ENCODE measurements around the gene CLEC16A. TPM values are rescaled to one million over a fixed set of nuclear protein-coding genes. Genes with fewer than 3 reads are reported as not detected.

Gene CLEC16A
- polyA plus RNA-seq, 3 donors = 3.4 to 12.0 (median 5.8) TPM

DNA sequence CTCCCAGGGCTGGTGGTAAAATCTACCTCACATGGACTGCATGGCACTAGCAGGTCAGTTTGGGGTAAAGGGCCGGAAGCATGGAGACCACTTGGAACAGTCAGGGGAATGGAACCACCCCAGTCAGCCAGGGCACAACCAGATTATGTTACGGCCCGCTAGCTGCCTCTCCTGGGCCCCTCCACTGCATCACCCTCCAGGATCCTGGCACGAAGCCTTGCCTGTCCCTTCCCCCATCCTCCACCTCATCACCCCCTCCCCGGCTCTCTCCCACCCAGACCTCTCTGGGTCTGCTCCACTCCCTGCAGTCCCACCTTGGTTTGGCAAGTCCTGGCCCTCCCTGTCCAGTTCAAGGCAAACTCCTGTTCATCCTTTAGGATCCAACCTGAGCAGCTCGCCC, 91.7 kb downstream of the CLEC16A start:
- Mint-ChIP-seq H3K36me3 (peaks cover 91 to 95% of the 10 kb centered on the region in 2 donors), H3K4me1 (peaks cover 12% of the 10 kb centered on the region), H3K27ac (no peak overlapping the region), H3K9me3 (no peaks in the 10 kb centered on the region), H3K27me3 (ENCODE audit: low read depth in 3 of 3) (peaks cover 0 to 3% (median 0%) of the 10 kb centered on the region in 3 donors), H3K4me3 (no peak overlapping the region)
- 98% methylated on average over 5 of the region's 6 CpGs for WGBS (ENCODE audit: insufficient coverage)
- Histone ChIP-seq H3K27ac (ENCODE audit: low read depth in 1 of 2, low read length in 2 of 2) (no peak overlapping the region), H3K4me3 (replicated peaks in 1 of 3; ENCODE audit: low read depth in 2 of 3, low read length in 3 of 3) (no peak overlapping the region), H3K36me3 (replicated peaks in 1 of 2; ENCODE audit: control insufficient read depth in 1 of 2, insufficient read depth in 2 of 2, low read length in 2 of 2) (peaks cover 50 to 98% of the 10 kb centered on the region in 2 donors), H3K79me2 (ENCODE audit: insufficient read depth, low read length) (no peaks in the 10 kb centered on the region), H3K4me1 (ENCODE audit: control insufficient read depth in 1 of 2, insufficient read depth in 2 of 2, low read length in 2 of 2) (peaks cover 0 to 9% of the 10 kb centered on the region in 2 donors), H2AFZ (ENCODE audit: insufficient read depth, low read depth, low read length, poor library complexity, severe bottlenecking) (no peak overlapping the region), H3K27me3 (ENCODE audit: control insufficient read depth in 2 of 2, insufficient read depth in 2 of 2, low read length in 2 of 2) (no peaks in the 10 kb centered on the region), H4K20me1 (ENCODE audit: insufficient read depth, low read length) (peaks cover 8% of the 10 kb centered on the region), H3K9me3 (replicated peaks in 1 of 2; ENCODE audit: control insufficient read depth in 1 of 2, insufficient read depth in 1 of 2, low read length in 2 of 2) (no peaks in the 10 kb centered on the region), H3K4me2 (replicated peaks; ENCODE audit: extremely low read depth, low read length, poor library complexity, severe bottlenecking) (no peak overlapping the region), H3K9ac (ENCODE audit: insufficient read depth, low read length, poor library complexity, severe bottlenecking) (no peak overlapping the region)
- TF ChIP-seq, protein P1, sequence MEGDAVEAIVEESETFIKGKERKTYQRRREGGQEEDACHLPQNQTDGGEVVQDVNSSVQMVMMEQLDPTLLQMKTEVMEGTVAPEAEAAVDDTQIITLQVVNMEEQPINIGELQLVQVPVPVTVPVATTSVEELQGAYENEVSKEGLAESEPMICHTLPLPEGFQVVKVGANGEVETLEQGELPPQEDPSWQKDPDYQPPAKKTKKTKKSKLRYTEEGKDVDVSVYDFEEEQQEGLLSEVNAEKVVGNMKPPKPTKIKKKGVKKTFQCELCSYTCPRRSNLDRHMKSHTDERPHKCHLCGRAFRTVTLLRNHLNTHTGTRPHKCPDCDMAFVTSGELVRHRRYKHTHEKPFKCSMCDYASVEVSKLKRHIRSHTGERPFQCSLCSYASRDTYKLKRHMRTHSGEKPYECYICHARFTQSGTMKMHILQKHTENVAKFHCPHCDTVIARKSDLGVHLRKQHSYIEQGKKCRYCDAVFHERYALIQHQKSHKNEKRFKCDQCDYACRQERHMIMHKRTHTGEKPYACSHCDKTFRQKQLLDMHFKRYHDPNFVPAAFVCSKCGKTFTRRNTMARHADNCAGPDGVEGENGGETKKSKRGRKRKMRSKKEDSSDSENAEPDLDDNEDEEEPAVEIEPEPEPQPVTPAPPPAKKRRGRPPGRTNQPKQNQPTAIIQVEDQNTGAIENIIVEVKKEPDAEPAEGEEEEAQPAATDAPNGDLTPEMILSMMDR (IDR thresholded peaks at IDR 0.05) = no peak
- intact Hi-C loops (cut with micrococcal nuclease) = no loop called here
- DNase-seq = no peak

DNA sequence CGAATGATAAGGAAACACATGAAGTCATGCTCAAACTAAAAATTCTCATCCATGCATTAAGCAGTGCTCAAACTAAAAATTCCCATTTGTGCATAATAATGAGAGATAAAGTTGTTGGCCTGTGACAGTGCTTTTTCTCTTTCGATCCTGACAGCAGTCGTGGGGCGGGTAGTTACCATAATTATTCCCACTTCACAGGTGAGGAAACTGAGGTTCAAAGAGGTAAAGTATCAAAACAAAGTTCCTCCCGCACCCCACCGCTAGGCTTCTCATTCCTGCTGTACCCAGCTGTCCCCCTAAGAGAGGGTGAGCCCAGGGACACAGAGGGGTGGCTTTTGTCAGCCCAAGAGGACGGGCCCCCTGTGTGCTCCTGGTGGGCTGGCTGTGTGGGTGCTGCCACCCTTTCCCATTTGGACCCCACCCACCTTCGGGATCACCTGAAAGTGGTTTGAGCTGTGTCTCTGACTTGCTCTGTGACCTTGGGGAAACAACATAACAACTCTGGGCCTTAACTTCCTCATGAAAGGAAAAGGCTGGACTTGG, 92.6 kb downstream of the CLEC16A start:
- WGBS (ENCODE audit: insufficient coverage) = 100% methylated on average over 1 of the region's 8 CpGs
- intact Hi-C loops (cut with micrococcal nuclease) = no loop called here
- H3K9ac ChIP-seq (ENCODE audit: insufficient read depth, low read length, poor library complexity, severe bottlenecking) = no peak overlapping the region
- H3K4me1 Mint-ChIP-seq = peaks cover 12% of the 10 kb centered on the region
- no peak overlapping the region for H3K4me3 ChIP-seq (replicated peaks in 1 of 3; ENCODE audit: low read depth in 2 of 3, low read length in 3 of 3)
- no peaks in the 10 kb centered on the region for H3K9me3 Mint-ChIP-seq
- H3K4me1 ChIP-seq (ENCODE audit: control insufficient read depth in 1 of 2, insufficient read depth in 2 of 2, low read length in 2 of 2) = peaks cover 0 to 9% of the 10 kb centered on the region in 2 donors
- H3K9me3 ChIP-seq (replicated peaks in 1 of 2; ENCODE audit: control insufficient read depth in 1 of 2, insufficient read depth in 1 of 2, low read length in 2 of 2) = no peaks in the 10 kb centered on the region
- peaks cover 52 to 98% of the 10 kb centered on the region in 2 donors for H3K36me3 ChIP-seq (replicated peaks in 1 of 2; ENCODE audit: control insufficient read depth in 1 of 2, insufficient read depth in 2 of 2, low read length in 2 of 2)
- H3K79me2 ChIP-seq (ENCODE audit: insufficient read depth, low read length) = no peaks in the 10 kb centered on the region
- H3K27me3 ChIP-seq (ENCODE audit: control insufficient read depth in 2 of 2, insufficient read depth in 2 of 2, low read length in 2 of 2) = no peaks in the 10 kb centered on the region
- TF ChIP-seq, protein P1 (IDR thresholded peaks at IDR 0.05) = no peak
- no peak overlapping the region for H3K27ac Mint-ChIP-seq
- H3K27ac ChIP-seq (ENCODE audit: low read depth in 1 of 2, low read length in 2 of 2) = no peak overlapping the region
- H3K4me2 ChIP-seq (replicated peaks; ENCODE audit: extremely low read depth, low read length, poor library complexity, severe bottlenecking) = no peak overlapping the region
- peaks cover 91 to 95% of the 10 kb centered on the region in 2 donors for H3K36me3 Mint-ChIP-seq
- H3K27me3 Mint-ChIP-seq (ENCODE audit: low read depth in 3 of 3) = peaks cover 0 to 3% (median 0%) of the 10 kb centered on the region in 3 donors
- no peak overlapping the region for H3K4me3 Mint-ChIP-seq
- no peak overlapping the region for H2AFZ ChIP-seq (ENCODE audit: insufficient read depth, low read depth, low read length, poor library complexity, severe bottlenecking)
- DNase-seq = no peak
- H4K20me1 ChIP-seq (ENCODE audit: insufficient read depth, low read length) = peaks cover 5% of the 10 kb centered on the region

All from CD14-positive monocyte (primary cell).